Stimulated activated CD4-positive, alpha-beta T cell treated with anti-CD3 and anti-CD28 coated beads, Interleukin-2, amount 100 ng/mL, for 48 hours (primary cell): ENCODE data around the gene INPP4A.
"Not testable (repeated sequence)": the region's sequence is repeated elsewhere in the genome, so short reads cannot be mapped to it uniquely, and the experiment has no call there.

Source experiments
- DNase-seq, 2 donors: peaks; one replicate each; pipeline ENCODE4 v3.0.0-alpha.2; 2020

The INPP4A gene

DNA sequence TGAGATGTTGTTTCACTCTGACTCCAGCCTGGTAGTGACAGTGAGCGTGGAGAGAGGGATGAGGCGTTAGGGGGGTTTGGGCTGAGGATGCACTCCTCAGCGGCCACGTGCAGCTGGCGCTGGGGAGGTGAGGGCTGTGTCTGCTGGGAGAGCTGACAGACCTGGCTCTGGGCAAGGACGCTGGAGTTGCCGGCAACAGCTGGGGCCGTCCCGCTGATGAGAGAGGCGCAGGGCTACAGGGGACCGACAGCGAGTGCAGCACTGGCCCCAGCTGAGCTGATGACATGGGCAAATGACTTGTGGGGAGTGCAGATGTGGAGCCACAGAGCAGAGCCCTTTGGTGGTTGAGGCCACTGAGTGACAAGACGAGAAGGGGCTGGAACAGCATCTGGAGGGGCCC, 125.3 kb downstream of the INPP4A start:
- no peak for DNase-seq

DNA sequence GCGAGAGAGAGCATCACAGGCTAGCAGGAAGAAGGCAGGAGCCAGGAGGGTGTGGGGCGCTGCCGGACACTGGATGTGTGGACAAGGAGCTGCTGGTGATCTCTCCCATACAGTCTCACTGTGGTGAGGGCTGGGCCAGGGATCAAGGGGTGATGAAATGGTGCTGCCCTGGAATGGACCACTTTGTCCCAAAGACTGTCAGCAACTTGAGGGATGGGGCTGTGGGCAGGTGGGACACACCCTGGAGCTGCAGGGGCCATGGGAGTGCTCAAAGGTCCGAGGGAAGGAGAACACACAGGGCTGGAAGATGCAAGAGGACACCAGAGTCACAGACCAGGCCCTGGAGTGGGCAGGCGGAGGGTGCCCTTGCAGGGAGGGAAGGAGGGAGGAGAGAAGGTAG, 125.7 kb downstream of the INPP4A start:
- DNase-seq, result no peak

DNA sequence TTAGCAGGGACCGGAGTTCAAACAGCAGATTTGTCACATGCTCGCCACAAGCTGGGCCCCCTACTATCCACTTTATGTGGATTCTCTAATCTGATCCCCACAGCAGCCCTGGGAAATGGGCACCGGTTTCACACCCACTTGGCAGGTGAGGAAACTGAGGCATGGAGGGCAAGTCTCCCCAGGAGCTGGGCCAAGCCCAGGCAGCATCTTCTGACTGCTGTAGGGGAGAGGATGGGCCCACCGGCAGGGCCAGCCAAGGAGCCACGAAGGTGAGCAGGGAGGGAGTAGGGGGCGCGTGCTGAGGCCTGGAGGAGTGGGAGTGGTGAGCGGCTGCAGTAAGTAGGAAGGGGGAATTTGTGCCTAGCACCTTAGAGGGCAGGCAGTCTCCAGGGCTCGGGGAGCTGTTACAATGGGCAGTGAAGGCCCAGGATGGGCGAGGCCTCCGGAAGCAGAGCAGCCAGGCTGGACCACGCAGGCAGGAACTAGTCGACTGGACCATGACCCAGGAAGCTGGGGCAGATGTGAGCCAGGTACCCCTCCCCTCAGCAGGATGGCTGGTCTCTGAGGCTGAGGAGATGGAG, 126.6 kb downstream of the INPP4A start:
- no peak for DNase-seq

DNA sequence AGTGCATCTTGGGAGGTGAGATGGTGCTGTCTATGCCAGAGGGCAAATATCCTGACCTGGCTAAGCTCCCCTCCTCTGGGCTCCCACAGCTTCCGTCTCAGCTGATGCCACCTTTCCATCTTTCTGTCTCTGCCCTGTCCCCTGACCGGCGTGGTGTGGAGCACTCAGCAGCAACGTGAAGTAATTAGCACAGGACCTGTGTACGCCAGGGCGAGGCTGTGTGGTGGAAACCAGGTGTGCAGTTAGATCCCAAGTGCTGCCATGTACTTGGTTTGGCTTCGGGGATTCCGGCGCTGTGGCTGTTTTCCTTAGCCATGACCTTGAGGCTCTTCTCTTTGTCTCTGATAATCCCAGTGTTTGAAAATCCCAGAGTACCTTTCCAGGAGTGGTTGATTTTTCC, 127.1 kb downstream of the INPP4A start:
- no peak for DNase-seq

DNA sequence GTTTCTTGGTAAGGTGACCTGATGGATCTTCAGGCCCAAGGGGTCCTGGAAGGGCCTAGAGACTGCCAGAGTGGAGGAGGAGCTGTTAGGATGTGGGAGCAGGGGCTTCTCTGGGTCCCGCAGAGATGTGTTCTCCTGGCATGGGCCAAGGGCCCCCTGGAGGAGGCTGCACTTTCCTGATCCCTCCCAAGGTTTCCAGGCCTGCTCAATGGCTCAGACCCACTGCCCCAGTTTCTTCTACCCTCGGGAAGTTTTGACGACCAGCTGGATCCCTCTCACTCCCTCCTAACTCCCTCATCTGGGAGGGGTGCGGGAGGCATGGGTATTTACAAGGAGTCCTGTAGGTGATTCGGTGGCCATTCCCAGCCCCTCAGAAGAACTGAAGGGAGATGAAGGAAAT, 127.6 kb downstream of the INPP4A start:
- no peak for DNase-seq

DNA sequence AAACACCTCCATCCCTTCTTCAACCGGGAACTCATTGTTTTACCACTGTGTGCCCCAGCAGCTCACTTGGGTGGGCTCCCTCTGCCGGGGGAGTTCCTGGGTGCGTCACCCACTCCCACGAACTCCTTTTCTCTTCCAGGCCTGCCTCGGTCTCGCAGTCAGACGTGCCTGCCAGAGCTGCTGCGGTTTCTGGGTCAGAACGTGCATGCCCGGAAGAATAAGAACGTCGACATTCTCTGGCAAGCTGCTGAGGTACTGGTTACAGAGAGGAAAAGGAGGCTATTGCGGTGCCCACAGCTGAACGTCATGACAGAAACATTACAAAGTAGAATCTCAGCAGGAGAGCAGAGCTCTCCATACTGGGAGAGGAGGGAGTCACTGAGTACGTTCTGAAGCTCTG, 128.0 kb downstream of the INPP4A start:
- no peak for DNase-seq

DNA sequence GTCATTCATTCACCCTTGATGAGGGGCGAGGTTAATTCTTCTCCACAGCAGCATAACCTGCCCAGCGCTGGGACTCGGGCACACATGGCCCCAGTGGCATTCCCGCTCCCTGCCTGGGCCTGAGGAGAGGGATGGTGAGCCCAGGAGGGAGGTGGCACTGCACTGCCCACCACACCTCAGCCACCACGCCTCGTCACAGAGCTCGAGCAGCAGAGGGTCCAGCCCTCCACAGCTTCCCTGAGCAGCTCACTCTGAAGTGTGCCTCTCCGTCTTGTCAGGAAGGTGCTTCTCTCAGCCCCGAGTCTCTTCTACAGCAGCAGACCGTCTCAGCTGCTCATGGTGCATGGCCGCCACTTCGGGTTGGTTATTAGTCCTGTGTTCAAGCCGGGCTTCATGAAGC, 128.8 kb downstream of the INPP4A start:
- no peak for DNase-seq

DNA sequence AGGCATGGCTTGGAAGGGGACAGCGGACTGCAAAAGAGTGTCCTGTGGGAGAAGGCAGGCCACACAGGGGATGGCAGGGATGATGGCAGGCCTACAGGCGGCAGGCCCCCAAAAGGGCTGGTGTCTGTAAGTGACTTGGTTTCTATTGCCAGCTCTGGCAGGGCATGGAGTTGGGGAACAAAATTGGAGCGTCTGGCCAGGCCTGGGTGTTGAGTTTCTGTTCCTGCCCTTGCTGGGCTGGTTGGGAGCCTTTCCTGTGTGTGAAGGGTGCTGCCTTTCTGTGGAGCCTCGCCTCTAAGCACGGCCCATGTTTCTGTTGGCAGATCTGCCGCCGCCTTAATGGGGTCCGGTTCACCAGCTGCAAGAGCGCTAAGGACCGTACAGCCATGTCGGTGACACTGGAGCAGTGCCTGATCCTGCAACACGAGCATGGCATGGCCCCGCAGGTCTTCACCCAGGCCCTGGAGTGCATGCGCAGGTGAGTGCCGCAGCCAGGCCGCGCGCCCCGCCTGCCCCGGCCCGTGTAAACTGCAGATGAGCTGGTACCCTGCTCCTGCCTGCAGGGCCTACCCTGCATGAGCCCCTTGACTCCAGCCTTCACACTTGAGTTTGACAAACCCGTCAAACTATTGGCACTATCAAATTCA, 132.1 kb downstream of the INPP4A start:
- no peak for DNase-seq

DNA sequence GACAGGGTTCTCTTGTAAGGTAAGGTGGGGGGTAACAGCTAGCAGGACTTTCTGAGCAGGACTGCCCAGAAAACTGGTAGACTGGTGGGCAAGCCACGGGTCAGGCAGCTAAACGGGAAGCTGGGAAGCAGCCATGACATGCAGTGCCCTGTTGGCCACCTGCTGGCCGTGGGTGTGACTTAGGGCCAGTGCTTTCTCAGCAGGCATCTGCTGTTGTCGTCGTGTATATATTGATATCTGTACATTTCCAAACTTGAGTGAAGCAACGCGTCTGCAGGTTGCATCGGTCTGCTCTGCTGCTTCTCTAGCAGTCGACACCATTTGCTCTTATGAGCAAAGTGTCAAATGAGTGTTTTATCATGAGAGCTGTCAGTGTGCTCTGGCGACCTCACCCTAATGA, 132.7 kb downstream of the INPP4A start:
- no peak for DNase-seq

DNA sequence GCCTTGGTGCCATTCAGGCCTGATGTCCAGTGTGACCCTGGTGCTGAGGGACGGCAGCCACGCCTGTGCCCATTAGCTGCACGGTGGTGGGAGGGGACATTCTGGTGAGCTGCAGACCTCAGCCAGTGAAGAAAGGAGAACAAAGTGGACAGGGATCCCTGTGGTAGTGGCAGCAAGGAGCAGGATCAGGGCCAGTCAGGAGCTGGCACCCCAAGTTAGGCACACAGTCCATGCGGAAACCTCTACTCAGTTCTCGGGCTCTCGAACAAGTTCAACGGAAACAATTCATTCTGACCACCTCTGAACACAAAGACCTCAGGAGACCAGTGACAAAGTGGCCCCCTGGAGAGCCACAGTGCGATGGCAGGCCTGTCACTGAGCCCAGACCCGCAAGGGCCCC, 133.6 kb downstream of the INPP4A start:
- no peak for DNase-seq

DNA sequence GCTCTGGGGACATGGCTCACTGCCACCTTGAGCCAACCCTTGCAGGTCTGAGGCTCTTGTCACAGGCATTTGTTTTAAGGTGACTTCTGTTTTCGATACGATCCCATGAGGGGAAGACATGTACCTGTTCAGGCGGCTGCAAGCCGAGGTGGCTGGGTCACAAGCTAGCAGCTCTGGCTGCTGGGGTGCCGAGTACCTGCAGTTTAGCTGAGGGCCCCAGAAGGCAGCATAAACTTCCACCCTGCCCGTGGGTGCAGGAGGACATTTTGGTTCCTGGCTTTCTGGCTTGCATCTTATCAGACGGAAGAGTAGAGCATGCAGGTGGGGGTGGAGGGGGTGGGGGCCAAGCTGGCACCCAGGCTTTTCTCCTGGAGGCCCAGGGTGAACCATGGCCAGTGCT, 135.3 kb downstream of the INPP4A start:
- no peak for DNase-seq

DNA sequence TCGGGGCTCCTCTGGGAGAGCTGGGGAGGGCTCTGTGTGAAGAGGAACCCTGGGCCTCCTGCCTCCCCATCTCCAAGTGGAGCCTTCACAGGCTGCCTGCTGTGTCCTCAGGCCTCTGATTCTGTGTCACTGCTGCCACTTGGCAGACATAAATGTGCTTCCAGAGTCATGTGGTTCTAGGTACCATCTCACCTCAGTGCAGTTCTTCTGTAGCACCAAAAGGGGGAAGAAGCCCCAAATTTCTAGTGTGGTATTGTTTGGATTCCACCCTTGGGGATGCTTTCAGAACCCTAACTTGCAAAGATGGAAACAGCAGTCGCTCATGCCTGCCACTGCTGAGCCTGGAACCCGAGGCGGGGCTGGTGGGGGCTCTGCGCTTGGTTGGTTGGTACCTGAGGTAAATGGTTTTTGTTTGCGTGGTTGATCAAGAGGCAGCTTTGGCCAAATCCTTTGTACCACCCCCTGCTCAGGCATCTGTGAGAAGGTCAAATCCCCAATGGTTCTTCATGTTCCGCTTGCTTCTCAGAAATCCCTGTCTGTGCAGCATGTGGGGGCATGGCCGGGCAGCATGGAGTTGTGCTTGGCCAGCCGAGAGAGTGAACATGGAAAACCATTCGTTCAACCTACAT, 136.1 kb downstream of the INPP4A start:
- DNase-seq, result no peak

DNA sequence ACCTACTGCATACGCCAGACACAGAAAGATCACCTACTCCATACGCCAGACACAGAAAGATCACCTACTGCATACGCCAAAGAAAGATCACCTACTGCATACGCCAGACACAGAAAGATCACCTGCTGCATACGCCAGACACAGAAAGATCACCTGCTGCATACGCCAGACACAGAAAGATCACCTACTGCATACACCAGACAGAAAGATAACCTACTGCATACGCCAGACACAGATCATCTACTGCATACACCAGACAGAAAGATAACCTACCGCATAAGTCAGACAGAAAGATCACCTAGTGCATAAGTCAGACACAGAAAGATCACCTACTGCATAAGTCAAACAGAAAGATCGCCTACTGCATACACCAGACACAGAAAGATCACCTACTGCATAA, 137.9 kb downstream of the INPP4A start:
- no peak for DNase-seq

DNA sequence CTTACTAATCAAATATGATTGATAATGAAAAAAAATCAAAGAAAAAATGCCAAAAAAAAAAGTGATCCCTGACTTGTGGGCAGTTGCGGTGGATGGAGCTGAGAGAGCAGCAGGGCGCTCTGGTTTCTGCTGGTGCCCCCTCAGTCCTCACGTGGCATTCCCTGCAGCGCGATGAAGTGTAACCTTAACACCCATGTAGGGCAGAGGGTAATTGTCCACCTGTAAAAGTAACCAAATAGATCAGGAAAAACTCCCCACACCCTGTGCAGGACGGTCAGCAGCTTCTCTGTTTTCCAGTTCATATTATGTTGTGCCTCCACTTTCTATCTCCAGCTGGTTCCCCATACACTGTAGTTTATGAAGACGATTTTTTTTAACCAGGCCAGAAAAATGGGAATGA, 138.6 kb downstream of the INPP4A start:
- DNase-seq, result no peak

DNA sequence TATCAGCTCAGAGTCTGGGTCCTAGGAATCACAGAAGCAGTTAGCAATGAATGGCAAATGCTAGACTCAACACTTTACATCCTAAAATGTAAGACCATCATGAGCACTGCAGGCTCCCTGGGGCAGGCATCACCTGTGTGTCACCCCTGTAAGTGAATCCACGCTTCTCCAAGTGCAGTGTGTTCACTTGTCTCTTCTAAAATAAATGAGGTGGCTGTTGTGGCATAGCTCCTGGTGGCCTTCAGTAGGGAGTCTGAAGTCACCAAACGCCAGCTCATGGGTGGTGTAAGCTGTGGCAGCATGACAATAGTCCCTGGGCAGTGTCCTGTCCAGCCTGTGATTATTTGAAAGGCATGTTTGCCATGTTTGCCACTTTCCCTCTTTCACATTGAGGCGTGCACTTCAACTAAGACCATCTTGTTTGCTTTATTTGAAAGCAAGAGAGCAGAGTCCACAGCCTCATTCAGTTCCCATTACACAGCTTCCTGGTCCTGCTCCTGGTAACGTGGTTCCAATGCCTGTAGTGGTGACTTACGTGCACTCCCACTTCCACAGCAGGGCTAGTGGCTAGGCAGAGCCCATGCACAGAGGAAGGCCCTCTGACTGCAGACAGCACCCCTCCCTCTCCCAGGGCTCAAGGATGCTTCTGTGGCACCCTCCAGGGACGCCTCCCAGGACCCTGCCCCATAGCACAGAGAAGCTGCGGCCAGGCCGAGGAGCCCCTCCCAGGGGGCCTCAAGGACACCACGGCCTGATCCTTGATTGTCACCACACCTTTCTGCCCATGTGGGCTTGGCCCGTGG, 139.4 kb downstream of the INPP4A start:
- no peak for DNase-seq

DNA sequence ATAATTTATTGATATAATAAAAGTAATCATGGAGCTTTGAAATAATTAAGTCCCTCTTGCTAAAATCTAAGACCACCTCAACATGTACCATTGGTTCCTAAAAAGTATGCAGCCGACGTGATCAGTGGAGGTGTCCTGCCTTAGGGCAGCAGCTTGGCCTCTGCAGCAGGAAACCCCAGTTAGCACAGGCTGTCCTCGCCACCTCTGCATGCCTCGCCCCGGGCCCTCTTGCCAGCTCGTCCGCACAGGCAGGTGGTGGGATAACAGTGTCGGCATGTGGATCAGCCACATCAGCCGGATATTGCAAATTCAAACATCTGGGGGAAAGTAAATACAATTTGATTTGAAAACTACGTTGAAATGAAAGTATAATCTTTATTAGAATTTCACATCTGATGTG, 140.7 kb downstream of the INPP4A start:
- DNase-seq, result no peak

DNA sequence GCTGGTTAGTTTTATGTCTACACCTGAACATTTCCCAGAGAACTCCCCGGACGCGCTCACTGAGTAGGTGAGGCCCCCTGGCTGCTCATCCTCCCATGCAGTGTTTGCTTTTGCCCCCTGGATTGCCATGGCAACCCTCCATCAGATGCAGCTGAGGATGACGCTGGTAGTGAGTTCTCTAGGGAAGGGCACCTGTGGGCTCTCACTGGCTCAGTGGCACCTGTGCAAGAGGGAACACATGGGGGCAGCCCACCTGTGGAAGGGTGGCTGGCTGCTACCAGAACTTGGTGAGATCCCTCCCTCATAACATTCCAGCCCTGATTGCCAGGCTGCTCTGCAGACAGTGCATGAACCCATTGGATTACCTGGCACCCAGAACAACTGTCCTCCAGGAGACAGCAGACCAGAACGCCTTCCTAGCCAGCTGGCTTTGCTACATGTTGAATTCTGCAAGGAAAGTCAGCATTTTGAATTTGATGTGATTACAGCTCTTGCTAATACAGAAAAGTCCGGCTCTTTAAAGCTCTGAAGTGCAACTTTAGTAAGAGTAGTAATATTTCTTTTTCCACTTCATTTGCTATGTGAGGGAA, 142.0 kb downstream of the INPP4A start:
- DNase-seq, result no peak

DNA sequence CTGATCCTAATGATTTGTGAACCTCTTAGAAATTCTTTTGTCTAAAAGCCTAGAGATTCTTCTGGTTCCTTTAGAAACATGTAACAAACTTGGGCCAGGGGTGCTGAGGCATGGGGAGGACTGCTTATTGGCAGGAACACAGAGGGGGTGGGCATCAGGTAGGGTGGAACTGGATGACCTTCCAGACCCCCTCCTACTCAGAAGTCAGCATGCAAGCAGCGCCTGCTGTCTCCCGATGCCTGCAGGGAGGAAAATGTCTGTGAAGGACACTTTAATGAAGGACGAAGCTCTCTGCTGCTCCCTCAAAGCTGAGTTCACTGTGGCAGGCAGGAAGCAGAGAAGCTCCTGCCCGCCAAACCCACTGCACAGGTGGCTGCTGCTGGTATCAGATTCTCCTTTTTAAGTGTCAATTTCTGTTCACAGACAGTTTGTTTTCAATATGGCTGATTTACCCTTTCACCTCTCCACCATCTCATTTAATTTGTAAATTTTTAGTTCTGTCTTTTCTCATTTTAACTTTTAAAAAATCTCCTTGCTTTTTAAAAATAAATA, 144.3 kb downstream of the INPP4A start:
- no peak for DNase-seq

DNA sequence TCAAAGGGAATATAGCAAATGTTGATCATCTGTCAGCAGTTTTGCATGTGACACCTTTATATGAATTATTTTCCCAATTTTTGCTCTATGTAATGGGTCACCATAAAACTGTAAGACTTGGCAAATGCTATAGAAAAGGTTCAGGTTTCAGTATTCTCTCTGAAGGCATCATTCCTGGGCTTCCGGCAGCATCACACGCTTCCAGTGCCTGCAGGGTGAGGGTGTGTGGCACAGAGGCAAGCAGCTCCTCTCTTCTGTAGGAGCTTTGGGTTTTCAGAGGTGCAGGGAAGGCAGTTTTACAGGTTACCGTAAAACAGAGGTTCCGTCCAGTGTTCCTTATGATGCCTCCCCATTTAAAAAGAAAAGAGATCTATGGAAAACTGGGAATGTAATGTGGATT, 144.8 kb downstream of the INPP4A start:
- no peak for DNase-seq

DNA sequence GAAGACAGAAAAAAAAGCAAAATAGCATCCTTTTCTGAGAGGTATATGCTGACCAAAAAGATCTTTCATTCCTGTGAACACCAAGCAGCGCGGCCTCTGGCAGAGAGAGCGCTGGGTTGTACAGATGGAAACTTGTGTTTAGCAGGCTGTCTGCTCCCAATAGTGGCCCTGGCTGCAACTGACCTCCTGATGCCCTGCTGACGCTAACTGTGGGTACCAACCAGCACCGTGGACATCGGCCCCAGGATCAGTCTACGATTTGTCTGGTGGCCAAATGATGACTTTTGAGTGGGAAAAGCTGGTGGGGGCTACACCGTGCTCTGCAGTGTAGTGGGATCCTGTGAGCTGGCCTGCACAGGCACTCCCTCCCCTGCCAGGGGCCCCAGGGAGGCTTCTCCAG, 147.9 kb downstream of the INPP4A start:
- DNase-seq, result no peak

DNA sequence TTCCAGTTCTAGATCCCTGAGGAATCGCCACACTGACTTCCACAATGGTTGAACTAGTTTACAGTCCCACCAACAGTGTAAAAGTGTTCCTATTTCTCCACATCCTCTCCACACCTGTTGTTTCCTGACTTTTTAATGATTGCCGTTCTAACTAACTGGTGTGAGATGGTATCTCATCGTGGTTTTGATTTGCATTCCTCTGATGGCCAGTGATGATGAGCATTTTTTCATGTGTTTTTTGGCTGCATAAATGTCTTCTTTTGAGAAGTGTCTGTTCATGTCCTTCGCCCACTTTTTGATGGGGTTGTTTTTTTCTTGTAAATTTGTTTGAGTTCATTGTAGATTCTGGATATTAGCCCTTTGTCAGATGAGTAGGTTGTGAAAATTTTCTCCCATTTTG, 150.0 kb downstream of the INPP4A start:
- DNase-seq, result not testable (repeated sequence)

DNA sequence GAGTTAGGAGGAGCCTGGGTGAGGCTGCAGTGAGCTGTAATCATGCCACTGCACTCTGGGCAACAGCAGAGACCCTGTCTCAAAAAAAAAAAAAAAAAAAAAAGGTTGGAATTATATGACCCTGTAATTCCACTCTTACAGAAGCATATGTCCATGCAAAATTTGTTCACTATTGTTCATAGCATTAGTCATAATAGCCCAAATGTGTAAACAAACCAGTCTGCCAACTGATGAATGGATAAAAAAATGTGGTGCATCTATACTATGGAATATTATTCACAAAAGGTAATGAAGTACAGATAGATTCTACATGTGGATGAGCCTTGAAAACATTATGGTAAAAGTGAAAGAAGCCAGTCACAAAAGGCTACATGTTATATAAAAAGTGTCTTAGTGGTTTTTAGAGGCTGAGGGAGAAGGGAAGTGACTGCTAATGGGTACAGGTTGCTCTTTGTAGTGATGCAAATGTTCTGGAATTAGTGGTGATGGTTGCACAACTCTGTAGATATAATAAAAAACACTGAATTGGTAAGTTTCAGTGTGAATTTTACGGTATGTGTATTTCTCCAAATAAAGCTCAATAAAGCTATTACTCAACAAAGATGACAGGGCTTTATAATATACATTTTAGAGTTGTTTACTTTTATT, 154.2 kb downstream of the INPP4A start:
- no peak for DNase-seq
